GM19351 (cell line): ENCODE measurements around the gene TCF3.
"Not testable (repeated sequence)": the region's sequence is repeated elsewhere in the genome, so short reads cannot be mapped to it uniquely, and the experiment has no call there.

ENCODE experiments used
- ATAC-seq: cut with Tn5 transposase; IDR thresholded peaks from one replicate; pipeline ENCODE4 v1.9.1; 2021; ENCODE audit warnings: mild to moderate bottlenecking, moderate library complexity; ENCODE audit not compliant: unreplicated experiment

The TCF3 gene

GRCh38 chr19:1673645-1674292 is 21.4 kb upstream of the TCF3 start:
- ATAC-seq = no peak

DNA sequence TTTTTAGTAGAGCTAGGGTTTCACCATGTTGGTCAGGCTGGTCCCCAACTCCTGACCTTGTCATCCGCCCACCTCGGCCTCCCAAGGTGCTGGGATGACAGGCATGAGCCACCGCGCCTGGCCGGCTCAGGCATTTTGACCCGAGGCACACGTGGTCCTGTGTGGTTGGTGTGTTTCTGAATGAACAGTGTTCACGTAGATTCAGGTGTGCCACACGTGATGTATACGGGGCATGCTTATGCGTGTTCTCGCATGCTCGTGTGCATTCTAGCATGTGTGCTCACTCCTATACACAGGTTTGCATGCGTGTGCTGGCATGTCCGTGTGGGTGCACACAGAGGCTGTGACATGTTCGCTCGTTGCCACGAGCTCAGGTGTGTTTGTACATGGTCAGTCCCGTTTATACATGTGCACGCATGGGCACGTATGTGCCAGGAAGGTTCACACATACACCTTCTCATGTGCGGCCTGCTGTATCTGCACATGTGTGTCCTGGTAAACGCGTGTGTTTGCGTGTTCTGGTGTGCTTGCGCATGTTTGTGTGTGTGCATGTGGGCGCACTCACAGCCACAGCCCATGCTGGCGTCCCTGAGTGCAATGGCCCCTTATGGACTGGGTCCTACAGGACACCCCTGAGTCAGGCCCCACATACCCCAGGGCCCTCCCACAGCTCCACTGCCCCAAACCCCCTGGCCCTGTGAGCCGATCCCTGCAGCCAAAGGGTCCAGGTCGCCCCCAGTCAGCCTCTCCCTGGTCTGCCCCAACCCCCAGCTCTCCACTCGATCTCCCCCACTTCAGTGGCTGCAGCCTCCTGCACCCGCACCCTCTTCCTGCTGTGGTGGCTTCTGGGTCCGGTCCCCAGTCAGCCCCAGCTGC is 20.6 kb upstream of the TCF3 start:
- no peak for ATAC-seq

DNA sequence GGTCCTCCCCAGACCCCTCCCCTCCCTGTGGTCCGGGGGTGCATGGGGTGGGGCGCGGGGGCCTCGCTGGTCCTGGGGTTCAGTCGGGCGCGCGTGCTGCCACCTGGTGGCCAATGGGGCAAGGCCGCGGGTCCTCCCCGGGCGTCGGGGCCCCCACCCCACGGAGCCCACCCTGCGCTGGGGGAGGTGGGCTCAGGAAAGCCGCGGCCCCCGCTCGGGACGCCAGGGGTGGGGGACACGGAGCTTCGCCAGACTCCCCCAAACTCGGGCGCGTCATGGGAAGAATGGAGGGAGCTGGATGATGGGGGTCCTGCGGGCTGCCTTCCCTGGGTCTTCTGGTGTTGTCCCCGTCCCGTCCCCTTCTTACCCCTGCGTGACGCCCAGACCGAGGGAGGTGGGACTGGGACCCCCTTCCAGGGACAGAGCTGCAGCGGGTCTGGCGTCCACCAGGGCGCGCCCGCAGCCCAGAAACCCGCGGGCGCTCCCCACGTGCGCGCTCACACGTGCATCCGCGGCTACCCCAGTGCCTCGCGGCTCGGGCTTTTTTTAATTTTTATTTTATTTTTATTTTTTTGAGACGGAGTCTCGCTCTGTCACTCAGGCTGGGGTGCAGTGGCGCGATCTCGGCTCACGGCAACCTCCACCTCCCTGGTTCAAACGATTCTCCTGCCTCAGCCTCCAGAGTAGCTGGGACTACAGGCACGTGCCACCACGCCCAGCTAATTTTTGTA is 19.8 kb upstream of the TCF3 start:
- no peak for ATAC-seq

GRCh38 chr19:1671716-1672037 is 19.3 kb upstream of the TCF3 start:
- no peak for ATAC-seq

GRCh38 chr19:1670747-1671146 is 18.3 kb upstream of the TCF3 start:
- ATAC-seq = not testable (repeated sequence)

DNA sequence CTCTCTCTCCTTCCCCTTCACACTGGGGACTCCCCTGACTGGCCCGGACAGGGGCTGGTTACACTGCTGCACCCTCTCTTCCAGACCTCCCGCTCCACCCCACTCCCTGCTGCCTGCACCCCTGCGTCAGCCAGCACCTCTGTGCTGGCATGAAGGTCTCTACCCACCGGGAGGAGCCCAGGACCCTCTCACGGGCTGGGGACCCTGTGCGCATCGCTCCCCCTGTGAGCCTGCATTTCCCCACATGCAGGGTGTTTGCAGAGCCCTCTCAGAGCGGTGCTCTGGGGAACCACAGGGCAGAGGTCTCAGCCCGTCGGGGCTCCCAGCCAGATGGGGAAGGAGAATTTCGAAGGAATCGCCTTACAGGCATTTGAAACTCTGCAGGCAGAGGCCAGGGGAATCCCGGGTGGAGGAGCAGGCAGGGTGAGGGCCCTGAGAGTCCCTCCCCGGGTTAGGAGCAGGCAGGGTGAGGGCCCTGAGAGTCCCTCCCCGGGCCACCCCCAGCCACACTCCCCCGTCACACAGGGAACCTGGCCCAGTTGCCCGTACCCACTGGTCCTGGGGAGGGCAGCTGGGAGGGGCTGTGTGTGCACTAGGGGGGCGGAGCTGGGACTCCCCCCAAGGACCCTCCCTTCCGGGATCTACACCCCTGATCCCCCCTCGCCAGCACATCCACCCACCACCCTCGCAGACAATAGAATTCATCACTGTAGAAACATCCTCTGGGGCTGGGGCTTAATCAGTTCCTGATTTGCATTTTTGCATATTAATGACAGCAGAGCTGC is 16.3 kb upstream of the TCF3 start:
- no peak for ATAC-seq

DNA sequence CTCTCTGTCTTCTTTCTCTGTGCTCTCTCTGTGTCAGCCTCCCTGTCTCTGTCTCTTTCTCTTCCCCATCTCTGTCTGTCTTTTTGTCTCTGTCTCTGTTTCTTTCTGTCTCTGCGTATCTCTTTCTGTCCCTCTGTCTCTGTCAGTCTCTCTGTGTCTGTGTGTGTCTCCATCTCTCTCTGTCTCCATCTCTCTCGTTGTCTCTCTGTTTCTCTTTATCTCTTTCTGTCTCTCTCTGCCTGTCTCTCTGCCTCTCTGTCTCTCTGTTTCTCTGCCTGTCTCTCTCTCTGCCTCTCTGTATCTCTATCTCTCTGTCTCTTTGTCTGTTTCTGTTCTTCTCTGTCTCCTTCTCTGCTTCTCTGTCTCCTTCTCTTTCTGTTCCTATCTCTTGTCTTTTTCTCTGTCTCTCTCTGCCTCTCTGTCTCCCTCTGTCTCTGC is 15.7 kb upstream of the TCF3 start:
- no peak for ATAC-seq

- ATAC-seq = no peak
These were observed 13.2 kb upstream of the TCF3 start for GRCh38 chr19:1665565-1666047.

DNA sequence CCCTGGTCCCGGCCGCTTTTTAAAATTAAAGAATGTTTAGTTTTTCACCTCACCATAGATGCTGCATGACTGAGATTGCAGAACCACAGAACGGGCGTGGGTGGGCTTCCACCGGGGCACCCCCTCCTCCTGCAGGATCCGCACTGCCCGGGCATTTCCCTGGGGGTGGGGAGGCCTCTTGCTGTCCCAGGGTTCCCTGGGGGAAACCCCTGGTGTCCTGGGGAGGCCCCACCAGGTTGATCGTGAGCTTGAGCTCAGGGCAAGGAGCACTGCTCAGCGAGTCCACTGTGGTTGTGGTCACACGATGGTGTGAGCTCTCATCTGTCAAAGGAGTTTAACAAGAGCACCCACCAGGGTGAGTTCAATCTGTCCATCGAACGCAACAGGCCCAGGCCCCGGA is 11.4 kb upstream of the TCF3 start:
- ATAC-seq = no peak

- not testable (repeated sequence) for ATAC-seq
These were observed 10.8 kb upstream of the TCF3 start for GRCh38 chr19:1663227-1663626.

GRCh38 chr19:1661995-1662394 is 9.6 kb upstream of the TCF3 start:
- no peak for ATAC-seq

DNA sequence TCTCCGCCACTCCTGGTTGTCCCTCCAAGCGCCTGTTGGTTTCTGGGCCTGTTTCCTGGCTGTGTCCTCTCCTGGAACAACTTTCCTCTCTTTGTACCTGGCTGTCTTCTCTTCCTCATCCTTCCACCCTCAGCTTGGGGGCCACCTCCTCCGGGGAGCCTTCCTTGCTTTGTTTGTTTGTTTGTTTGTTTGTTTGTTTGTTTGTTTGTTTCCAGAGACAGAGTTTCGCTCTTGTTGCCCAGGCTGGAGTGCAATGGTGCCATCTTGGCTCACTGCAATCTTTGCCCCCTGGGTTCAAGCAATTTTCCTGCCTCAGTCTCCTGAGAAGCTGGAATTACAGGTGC is 6.6 kb upstream of the TCF3 start:
- no peak for ATAC-seq

GRCh38 chr19:1658150-1659083 is 6.0 kb upstream of the TCF3 start:
- no peak for ATAC-seq

DNA sequence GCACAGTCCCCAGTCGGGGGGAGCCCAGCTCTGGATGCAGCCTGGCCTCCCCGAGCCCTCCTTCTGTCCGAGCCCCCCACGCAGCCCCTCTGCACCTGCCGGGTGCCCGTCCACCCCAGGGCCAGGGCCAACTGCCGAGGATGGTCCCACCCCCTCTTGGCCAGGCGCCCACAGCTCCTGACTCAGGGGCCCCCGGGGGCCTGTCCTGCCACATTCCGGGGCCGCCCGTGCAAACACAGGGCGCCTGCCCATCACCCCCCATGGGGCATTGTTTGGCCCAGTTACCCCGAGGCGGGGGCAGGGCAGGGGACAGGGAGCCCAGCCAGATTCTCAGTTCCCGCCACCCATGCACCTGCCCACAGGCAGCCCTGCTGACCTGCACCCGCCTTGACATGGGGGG is 5.3 kb upstream of the TCF3 start:
- ATAC-seq = no peak

GRCh38 chr19:1656988-1657536 is 4.6 kb upstream of the TCF3 start:
- ATAC-seq = no peak

DNA sequence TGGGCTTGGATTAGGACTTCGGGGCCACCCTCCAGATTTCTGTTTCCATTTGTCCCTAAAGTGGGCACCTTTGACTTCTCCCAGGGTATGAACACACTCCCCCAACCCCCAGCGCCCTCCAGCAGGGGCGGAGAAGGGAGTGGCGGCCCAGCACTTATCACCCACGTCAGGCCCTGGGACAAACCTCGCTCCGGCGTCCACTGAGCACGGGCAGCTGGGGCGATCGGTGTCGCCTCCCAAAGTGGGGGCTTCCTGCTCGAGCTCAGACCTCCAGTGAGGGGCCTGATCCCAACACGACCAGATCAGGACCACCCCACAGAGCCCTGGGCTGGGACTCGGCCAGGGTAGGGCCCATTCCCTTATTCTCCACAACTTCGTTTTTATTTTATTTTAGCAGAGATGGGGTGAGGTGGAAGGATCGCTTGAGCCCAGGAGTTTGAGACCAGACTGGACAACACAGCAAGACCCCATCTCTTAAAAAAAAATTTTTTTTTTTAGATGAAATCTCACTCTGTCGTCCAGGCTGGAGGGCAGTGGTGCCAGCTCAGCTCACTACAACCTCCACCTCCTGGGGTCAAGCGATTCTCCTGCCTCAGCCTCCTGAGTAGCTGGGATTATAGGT is 3.7 kb upstream of the TCF3 start:
- no peak for ATAC-seq

GRCh38 chr19:1655131-1655981 is 2.9 kb upstream of the TCF3 start:
- no peak for ATAC-seq

GRCh38 chr19:1654178-1654792 is 1.9 kb upstream of the TCF3 start:
- ATAC-seq = no peak
